Measurements from ENCODE around the gene PRKG1.

The PRKG1 gene

DNA sequence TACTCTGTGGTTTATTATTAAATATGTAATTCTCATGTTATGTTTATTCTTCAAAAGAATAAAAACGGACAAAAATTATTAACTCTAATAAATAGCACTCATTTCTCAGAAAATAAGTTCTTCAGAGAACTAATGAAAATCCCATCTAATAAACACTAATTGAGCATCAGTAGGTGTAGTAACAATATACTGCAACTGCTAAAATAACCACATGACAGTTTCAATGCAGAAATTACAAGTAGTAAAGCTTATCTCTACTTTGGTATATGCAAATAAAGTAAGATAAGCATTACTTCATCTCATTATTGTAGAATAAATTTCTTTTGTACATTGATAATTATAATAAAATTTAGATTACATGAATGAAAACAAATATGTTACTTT, 1183.4 kb downstream of the PRKG1 start:
- DNase-seq = no peak

DNA sequence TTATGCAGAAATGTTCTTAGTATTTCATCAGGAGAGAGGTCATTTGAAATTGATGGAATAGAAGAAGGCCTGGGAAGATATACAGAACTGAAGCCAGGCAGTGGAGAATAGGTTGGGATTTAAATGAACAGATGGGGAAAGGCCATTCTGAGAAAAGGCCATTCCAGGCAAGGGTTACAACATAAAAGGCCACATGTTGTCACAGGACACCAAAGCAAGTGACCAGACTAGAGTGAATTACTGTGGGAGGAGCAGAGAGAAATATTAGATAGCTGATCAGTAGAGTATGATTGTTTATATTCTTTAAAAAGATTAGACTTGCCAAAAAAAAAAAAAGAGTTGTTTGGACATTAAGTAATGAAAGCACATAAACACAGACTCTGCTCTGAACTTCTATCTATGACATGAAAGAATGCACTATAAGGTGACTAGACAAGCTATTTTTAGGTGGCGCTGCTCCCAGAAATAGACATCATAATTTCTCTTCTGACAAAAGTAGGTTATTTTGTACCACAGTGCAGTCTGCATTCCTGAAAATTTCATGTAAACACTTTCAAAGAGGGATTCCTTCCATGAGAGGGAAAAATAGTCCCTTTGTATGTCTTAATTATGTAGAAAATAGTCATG, 1184.6 kb downstream of the PRKG1 start:
- no peak for DNase-seq

DNA sequence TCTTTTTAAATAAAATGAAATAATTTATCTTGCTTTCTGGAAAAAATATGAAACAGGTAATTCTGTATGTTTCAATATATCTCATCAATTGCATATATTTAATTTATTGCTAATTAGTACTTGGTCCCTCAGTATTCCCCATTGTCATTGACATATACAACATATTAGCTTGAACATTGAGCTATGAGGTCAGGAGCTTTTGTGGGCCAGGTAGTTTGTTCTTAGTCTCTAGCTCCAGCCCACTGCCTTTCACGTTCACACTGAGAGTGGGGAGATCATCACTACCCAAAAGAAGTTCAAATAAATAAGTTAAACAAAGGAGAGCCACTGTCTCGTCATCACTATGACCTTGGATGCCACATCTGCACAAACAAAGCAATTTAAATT, 1185.1 kb downstream of the PRKG1 start:
- DNase-seq = no peak

DNA sequence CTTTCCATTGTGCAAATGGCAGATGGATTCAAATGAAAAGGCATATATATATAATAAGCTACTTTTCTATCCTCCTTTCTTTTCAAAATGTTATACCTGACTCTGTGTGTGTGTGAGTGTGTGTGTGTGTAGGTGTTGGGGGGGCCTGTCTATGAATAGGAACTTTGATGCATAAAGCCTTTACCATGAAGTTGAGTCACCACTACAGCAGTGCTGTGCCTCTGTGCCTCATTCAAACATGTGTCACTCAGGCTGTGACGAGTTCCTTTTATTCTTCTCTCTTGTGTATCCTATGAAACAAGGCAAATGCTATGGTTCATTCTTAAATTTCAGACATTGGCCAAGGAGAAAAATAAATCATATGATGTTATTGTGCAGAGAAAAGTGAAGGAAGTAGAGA, 1187.1 kb downstream of the PRKG1 start:
- DNase-seq = no peak

DNA sequence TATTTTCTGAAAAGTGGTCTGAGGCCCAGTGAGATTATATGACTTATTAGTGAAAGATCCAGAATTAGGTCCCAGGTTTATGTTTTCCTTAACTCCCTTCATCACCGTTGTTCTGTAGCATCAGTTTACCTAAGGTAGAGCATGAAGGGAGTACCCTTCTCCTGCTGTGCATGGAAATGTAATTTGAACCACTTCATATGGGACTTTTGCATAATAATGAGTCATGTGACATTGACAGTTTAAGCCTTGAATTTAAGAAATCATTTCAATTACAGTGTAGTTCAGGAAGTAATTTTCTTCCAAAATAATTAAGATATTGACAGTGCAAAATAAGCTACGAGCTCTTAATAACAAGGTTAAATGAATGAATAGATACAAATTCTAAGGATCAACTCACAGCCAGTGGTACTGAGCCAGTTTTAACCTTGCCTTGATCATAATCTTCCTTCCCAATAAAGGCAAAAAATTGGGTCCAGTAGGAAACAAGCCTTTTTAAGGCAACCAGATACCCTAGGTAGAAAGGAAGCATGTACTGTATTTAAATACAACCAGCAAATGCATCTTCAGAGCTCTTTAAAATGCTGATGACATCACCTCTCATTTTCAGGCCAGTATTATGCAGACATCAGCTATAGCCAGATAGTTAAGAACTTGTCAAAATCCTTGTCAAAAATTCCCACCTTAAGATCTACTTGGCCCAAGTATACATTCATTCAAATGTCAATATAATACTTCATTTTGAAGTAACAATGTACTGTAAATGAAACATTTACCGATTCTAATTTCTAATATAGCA, 1191.0 kb downstream of the PRKG1 start:
- DNase-seq = no peak

DNA sequence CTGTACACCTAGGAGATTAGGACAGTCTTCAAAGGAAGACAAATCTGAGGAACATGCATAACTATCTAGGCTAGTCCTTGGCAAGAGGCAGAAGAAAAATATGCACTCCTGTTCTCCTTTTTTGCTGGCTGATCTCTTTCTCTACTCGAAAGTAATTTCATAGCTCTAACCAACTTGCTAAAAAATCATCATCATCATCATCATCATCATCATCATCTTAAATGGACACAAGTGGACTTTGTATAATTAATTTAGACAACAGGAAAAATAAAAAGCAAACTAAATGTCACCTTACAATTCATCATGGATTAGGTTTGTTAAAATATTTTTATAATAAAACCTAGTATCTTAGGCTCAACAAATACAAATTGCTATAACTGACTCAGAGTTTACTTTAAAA, 1192.6 kb downstream of the PRKG1 start:
- DNase-seq = no peak

DNA sequence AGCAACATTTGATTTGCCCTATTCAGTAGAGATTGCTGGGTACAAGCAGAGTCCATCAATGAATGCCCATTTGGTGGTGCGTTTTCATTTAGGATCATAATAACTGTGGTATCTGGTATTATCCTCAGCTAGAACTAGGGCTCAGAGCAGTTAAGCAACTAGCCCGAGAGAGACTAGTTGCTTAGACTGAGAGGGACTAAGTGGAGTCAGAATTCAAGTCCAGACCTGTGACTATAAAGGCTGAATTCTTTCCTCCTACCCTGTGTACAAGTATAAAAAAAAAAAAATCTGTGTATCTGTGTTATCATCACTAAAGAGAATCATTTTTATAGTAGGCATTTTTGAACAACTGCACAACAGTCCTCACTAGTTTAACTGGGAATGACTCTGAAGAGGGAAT, 1194.5 kb downstream of the PRKG1 start:
- no peak for DNase-seq

DNA sequence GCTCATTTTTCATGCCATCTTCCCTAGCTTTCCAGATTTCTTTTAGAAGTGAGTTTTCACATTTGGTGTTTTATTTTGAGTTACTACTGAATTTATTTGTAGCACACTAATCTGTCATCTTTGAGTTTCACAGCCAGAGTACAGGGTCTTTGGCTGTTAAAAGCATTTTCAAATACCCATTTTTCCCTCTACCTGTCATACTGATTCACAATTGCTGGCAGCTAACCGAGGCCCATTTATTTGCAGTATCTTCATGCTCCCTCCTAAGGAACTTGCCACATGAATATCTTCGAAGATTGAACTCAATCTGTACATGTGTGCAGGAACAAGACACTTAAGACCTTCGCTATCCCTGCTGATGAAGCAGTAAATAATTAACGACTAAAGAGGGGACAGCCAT, 1194.9 kb downstream of the PRKG1 start:
- no peak for DNase-seq

DNA sequence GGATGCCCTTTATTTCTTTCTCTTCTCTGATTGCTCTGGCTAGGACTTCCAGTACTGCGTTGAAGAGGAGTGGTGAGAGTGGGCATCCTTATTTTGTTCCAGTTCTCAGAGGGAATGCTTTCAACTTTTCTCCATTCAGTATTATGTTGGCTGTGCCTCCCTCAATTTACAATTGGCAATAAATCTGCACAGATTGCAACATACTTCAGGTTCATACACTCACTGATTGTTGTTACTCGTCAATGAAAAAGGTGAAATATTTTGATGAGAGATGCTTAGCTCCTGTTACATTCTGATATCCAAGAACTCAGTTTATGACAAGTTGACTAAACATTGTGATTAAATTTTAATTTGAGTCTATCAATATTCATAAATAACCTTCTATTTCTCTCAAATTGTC, 1201.9 kb downstream of the PRKG1 start:
- DNase-seq = no peak

DNA sequence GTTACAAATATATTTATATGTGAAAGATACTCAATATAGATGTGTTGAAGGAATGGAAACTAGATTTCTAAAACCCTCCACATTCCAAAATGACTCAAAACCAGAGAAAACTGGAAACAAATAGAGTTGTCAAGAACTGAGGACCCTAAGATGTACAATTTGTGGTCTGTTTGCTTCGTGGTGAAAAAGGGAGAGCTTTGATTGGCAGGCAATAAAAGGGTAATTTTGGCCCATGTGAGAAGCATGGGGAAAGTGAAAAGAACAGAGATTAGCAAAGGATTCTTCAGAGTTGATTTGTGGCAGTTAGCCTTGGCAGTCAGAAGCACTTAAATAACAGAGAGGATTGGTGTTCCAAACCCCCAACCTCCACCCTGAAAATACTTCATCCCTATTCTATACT, 1202.7 kb downstream of the PRKG1 start:
- DNase-seq = no peak

DNA sequence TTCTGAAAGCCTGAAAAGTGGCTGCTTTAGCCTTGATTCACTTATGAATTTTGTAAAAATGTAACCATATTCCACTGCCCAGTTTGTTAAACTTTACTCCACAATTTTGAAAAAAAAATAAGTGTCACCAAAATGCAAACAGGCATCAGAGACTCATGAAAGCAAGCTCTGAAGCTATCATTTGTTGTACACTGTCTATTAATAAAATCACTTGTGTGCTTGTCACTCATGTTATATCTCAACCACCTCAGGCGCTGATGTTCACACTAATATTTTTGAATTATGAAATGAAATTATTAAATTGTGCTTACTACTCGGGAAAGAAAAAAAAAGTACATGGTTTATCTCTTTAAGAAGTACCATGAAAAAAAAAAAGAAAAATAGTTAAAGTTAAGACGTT, 1205.3 kb downstream of the PRKG1 start:
- no peak for DNase-seq

DNA sequence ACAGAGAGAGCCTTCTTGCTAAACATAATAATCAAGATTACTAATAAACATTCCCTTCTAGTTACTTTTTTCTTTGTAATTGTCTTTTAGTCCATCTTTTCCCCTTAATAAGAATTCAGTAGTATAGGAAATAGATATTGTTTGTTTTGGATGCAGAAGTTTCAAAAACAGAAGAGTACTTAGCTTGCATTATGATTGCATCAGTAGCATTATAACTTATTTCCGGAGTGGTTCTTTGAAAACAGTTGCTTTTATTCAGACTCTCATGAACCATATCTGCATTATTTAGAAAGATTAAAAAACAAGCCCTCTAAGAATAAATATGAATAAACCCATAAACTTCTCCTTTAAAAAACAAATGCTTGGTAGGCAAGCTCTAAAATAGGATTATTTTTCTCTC, 1205.8 kb downstream of the PRKG1 start:
- no peak for DNase-seq

DNA sequence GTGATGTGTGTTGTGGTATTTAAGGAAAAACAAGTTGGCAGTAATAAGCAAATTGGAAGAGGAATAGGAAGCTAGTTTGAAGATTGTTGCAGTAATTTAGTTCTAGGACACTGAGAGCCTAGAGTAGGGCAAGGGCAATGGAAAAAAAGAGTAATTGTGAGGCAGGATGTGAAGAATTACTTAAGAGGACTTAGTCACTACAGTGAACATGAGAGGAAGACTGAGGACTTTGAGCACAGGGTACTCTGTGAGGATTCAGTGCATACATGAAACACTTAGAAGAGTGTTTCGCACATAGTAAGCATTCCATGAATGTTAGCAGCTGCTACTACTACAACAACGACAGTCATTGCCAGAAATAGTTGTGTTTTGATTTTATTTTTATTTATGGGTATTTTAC, 1208.9 kb downstream of the PRKG1 start:
- DNase-seq = no peak

DNA sequence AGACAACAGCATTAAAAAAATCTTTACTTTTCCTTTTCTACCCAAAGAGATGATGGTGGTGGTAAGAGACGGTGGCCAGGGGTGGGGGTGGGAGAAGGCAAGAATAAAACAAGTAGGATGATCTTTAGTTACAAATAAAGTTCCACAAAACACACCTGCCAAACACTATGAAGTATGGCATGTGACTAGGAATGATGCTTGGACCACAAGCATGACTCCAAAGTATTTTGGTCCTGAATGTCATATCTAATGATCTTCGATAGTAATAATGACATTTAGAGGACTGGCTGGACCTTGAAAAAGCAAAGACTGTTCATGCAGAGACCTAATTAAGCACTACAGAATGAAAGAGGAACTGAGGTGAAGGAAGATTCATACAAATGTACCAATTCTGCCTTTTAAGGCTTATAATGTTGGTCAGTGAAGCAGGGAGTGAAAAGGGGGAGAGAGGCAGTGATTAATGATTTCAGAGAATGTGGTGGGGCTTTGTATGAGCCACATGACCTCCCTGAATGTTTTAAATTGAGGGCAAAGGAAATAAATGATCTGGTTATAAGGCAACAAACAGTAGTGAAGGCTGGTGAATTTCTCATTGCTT, 1210.2 kb downstream of the PRKG1 start:
- no peak for DNase-seq

DNA sequence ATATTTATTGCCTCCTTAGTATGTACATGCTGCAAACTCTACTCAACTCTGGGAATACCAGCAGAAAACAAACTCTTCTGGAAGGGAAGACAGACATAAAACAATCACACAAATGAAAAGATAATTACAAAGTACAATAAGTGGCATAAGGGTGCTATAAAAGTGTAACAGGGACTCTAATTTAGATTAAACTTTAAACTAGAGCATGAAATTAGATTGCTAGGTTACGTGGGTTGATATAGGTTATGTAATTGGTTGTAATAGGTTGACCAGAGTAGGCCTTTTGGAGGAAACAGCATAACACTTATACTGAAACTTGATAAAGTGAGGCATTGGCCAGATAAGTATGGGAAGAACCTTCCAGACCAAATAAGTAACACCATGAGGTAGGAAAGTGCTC, 1213.6 kb downstream of the PRKG1 start:
- DNase-seq = no peak

DNA sequence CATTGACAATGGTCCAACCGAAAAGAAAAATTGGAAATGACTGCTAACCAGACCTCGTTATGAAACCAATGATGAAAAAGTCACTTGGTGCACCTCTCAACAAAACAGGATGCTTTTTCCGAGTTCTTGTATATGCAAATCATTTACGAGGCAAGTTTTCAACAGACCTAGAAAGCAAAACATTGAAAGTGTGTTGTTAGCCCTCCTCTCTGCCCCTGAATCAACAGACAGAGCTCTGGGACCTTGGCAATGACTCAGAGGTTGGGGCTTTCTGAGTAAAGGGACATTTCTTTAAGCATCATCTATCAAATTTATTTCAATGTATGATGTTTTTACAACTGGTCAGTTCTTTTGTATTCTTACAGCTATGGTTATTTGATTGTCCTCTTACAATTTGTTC, 1223.5 kb downstream of the PRKG1 start:
- no peak for DNase-seq

DNA sequence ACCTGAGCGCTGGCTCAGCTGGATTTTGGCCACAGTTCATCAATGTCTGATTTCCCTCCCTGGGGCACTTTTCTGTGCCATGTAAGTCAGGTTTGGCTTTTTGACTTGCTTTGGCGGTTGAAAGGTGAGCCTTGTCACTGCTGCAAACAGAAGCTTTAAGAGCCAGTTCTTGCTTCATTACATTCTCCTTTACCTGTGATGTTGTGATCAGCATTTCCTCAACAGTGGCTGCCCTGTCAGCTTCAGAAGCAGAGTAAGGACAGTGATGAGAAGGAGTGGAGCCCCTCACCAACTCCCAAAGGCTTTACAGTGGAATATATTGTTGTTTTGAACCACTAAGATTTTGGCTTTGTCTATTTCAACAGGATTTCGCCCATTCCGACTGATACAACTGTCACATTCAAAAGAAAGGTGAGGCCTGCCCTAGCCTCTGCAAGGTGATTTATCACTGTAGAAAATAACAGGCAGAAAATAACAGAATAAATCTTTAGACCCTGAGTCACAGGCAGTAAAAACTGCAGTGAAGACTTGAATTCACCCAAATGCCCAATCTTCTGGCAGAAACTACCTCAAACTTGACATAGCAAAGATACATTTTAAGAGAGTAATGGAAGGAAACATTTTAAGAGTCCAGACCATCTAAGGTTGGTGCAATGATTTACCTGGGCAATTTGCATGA, 1226.5 kb downstream of the PRKG1 start:
- DNase-seq = no peak

DNA sequence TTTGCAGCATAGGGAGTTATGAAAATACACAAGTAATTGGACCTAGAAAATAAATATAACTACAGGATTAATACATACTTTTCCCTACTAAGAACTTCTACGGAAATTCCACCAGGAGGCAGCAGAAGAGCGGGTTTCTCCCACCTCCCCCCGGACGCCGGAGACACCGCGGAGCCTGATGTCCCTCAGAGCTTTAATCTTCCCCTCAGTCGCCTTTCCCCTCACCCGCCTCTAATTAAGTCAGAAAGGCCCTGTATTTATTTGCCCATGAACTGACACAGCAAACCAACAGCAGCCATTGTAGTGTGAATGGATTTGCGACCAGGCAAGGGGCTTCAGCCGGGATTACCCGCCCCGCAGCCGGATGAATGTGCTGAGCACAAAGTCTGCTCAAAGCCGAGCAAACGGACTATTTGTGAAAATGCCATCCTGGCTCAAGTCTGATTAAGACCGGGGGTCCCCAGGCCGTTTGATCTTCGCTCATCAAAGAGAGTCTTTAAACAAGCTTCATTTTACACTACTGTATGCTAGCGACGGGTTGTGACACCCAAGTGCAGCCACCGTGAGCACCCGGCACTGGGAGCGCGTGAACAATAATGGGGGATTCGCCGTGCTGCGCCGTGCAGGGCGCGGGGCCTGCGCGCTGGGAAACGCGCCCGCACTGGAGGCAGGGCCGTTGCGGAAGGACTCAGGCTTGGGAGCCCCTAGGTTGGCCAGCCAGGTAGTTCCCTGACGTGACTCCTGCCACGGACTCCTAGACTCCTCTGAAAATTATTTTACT, 1234.2 kb downstream of the PRKG1 start:
- DNase-seq = no peak

DNA sequence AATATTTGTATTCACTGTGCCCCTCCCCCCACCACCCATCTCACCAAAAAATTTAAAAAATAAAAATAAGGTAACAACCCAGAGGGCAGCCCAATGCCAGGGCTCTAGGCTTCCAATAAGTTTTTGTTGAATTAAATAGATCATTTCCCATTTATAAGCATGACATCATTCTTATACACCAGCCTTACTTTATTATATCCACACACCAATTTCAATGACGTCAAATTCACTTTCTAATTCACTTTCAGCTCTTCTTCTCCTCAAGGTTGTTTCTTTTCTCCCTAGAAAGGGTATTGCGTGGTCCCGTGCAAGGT, 1238.6 kb downstream of the PRKG1 start:
- DNase-seq = no peak

DNA sequence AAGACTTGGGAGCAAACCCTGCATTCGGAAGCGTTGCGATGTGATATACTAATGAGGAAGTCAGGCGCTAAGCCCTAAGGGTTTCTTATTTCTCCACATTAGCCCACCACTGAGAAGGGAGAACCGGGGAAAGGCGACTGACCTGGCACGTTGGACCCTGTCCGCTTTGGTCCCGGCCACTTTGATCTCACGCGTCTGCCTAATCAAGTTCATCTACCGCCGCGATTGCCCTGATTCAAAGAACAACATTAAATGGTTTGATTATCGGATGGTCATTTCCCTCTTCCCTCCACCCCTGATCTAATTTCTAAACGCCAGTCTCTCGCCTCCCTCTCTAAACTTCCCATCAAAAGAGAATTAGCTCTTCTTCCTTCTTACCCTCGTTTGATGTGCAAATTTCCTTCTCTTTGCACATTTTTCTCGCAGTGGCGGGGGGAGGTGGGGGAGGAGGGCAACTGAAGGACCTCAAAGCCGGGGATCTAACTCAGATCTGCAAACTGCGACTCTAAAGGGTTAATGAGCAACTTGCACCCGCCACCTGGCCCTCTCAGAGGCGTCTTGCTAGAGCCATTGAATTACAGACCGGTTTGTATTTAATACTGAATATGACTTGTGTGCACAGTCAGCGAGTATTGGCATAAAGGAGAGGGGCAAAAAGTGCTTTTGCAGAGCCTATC, 1239.1 kb downstream of the PRKG1 start:
- no peak for DNase-seq

DNA sequence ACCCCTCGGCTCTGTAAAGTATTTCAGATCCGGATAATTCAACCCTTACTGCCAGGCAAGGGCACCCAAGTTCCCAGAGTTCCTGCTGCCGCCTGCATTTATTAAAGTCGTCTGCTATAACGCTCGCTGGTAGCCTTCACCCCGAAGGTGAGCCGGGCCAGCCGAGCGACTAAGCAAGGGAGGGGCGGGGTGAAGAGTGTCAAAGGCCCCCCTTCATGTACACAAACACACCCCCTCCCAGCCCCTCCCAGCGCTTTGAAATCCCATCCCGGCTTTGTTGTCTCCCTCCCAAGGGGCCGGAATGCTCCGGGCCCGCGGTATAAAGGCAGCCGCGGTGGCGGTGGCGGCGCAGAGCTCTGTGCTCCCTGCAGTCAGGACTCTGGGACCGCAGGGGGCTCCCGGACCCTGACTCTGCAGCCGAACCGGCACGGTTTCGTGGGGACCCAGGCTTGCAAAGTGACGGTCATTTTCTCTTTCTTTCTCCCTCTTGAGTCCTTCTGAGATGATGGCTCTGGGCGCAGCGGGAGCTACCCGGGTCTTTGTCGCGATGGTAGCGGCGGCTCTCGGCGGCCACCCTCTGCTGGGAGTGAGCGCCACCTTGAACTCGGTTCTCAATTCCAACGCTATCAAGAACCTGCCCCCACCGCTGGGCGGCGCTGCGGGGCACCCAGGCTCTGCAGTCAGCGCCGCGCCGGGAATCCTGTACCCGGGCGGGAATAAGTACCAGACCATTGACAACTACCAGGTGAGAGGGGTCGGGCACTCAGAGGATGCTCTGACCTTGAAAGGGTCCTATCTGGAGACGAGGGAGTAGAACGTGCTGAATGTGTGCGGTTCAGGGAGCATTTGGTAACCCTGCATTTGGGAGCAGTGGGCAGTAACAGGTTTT, 1239.9 kb downstream of the PRKG1 start, which contains the start of gene DKK1:
TSS of gene DKK1 (plus strand) at position 349 of the 889 bp plus-strand sequence. CDS start at position 503, 154 bp downstream.
- no peak for DNase-seq

Data from activated naive CD4-positive, alpha-beta T cell treated with Interleukin-2 at 50 U/mL for 16 hours (primary cell).